GM12878 (cell line): ENCODE results near the gene VEGFA. TPM values are rescaled to one million over a fixed set of nuclear protein-coding genes. Genes with fewer than 3 reads are reported as not detected.
A peak's percentile ranks its signal among the peaks of the same experiment; 100 is the strongest.

Source experiments
- ATAC-seq: fragments of 200-7000 bp; cut with Tn5 transposase; 3 replicates; pipeline ENCODE4 v1.9.1; 2020; ENCODE audit warnings: mild to moderate bottlenecking, moderate library complexity
- BruUV-seq: library from RNA; stranded (reverse); fragments of 400-500 nt; replicated peaks from 2 replicates; lab custom pipeline; 2021; lab: Mats Ljungman, UMichigan
- CTCF ChIA-PET: fragments of 300-600 bp; sonication (Branson Sonifier 250); formaldehyde crosslinking; extraction: SDS; loops from one replicate; lab custom pipeline; 2021; ENCODE audit warnings: inconsistent platforms; lab: Yijun Ruan, JAX
- POLR2A ChIA-PET: fragments of 350-600 bp; formaldehyde crosslinking; extraction: SDS; loops from one replicate; lab custom pipeline; 2021; ENCODE audit warnings: inconsistent platforms; lab: Charles Lee
- RAD21 ChIA-PET: fragments of 300-600 bp; sonication (Branson Sonifier 250); formaldehyde crosslinking; loops from one replicate; lab custom pipeline; 2023; ENCODE audit warnings: antibody characterized with exemption; ENCODE audit not compliant: unreplicated experiment; lab: Charles Lee
- SMC1A ChIA-PET: fragments of 300-600 bp; sonication (Branson Sonifier 250); formaldehyde crosslinking; loops from one replicate; lab custom pipeline; 2023; ENCODE audit not compliant: unreplicated experiment, uncharacterized antibody; lab: Charles Lee
- DNase-seq: peaks from one replicate; pipeline ENCODE4 v3.0.0-alpha.2; 2011; ENCODE audit warnings: low read depth, low spot score
- FAIRE-seq: peaks from 3 replicates; lab custom pipeline; 2011; peaks lifted over from hg19 to GRCh38; lab: Jason Lieb, UNC
- H2AFZ ChIP-seq: 2 replicates; pipeline ENCODE4 v1.6.0; 2011; ENCODE audit warnings: low read depth, low read length, control low read depth; ENCODE audit not compliant: control insufficient read depth
- H3K27ac ChIP-seq: 2 replicates; pipeline ENCODE4 v1.5.1; 2011; ENCODE audit warnings: control low read depth; ENCODE audit not compliant: control insufficient read depth, insufficient read depth
- H3K27me3 ChIP-seq, 2 experiments: replicated peaks in 1 of 2; 2 replicates each; pipeline versions ENCODE4 v1.6.0 to v1.6.1; 2011; ENCODE audit warnings: low read length in 1 of 2; ENCODE audit not compliant: control insufficient read depth in 2 of 2, insufficient read depth in 2 of 2
- H3K36me3 ChIP-seq, 2 experiments: 2 replicates each; pipeline ENCODE4 v1.5.1; 2011; ENCODE audit warnings: low read length in 1 of 2; ENCODE audit not compliant: control insufficient read depth in 2 of 2, insufficient read depth in 2 of 2
- H3K4me1 ChIP-seq: 2 replicates; pipeline ENCODE4 v1.6.1; 2011; ENCODE audit warnings: mild to moderate bottlenecking, low read length, moderate library complexity, mixed read lengths; ENCODE audit not compliant: control insufficient read depth, insufficient read depth
- H3K4me2 ChIP-seq: 2 replicates; pipeline ENCODE4 v1.6.0; 2011; ENCODE audit warnings: control low read depth; ENCODE audit not compliant: control insufficient read depth, insufficient read depth
- H3K4me3 ChIP-seq: fragments of 200-600 bp; sonication (generic); 2 replicates; pipeline ENCODE4 v1.5.1; 2016
- H3K79me2 ChIP-seq: 2 replicates; pipeline ENCODE4 v1.6.0; 2011; ENCODE audit warnings: low read length; ENCODE audit not compliant: control insufficient read depth, insufficient read depth
- H3K9ac ChIP-seq: 2 replicates; pipeline ENCODE4 v1.8.0; 2011; ENCODE audit warnings: low read length, control low read depth, mixed read lengths; ENCODE audit not compliant: control insufficient read depth, insufficient read depth
- H3K9me3 ChIP-seq: replicated peaks from 3 replicates; pipeline ENCODE4 v1.5.1; 2011; ENCODE audit warnings: mild to moderate bottlenecking, low read length; ENCODE audit not compliant: control insufficient read depth, insufficient read depth
- H4K20me1 ChIP-seq: 2 replicates; pipeline ENCODE4 v1.6.0; 2011; ENCODE audit not compliant: control insufficient read depth, insufficient read depth
- CEBPB ChIP-seq, 2 experiments: fragments of 150-350 bp in 1 of 2; IDR thresholded peaks; 2 replicates each; pipeline ENCODE4 v1.6.1; 2012 to 2014; ENCODE audit warnings: low read depth in 2 of 2, low read length in 2 of 2, borderline replicate concordance in 1 of 2, inconsistent platforms in 1 of 2
- WRNIP1 ChIP-seq: IDR thresholded peaks from 2 replicates; pipeline ENCODE4 v1.6.1; 2011; ENCODE audit warnings: low read depth, low read length, improper control_type of control experiment, borderline replicate concordance
- WGBS: methylation state at CpG from one replicate; pipeline ENCODE4 v1.1.6; 2016; ENCODE audit warnings: low lambda C conversion rate; ENCODE audit not compliant: insufficient replicate concordance, insufficient coverage; ENCODE audit errors: missing lambda C conversion rate; 5-methylcytosine and 5-hydroxymethylcytosine counted together
- in situ Hi-C: fragments of 300-500 bp; cut with MboI; formaldehyde crosslinking; loops from 9 replicates; pipeline ENCODE4 v1.14.3; 2018; ENCODE audit warnings: mixed read lengths
- intact Hi-C: fragments of 100-400 bp; cut with micrococcal nuclease; formaldehyde crosslinking; loops from one replicate; pipeline ENCODE4 v1.14.2; 2022; ENCODE audit not compliant: unreplicated experiment
- polyA plus RNA-seq, 11 experiments: library from polyadenylated mRNA; depleted of rRNA in 4 of 11; unstranded in 6 of 11; stranded (reverse) in 5 of 11; fragments of >200 nt; fragmentation: Nextera tagmentation in 4 of 11; fragmentation: Illumina TruSeq in 1 of 11; extraction: Ambion mirVana in 4 of 11; extraction: Trizol in 1 of 11; gene quantifications; 1 replicate in 1 of 11; 2 replicates in 10 of 11; pipeline versions ENCODE4 v1.2.1 to v1.2.3, GENCODE V29; 2011 to 2016; ENCODE audit warnings: inconsistent platforms in 2 of 11, missing spikeins in 2 of 11, low read depth in 1 of 11
- total RNA-seq, 4 experiments: library from RNA; depleted of rRNA in 3 of 4; stranded (reverse); fragments of >200 nt in 3 of 4; fragmentation: Illumina TruSeq in 1 of 4; extraction: Trizol in 1 of 4; gene quantifications; 2 replicates each; pipeline versions ENCODE4 v1.2.1 to v1.2.3, GENCODE V29; 2013 to 2021

Gene VEGFA
- total and polyA plus RNA-seq, 10 of the 15 experiments (the other 5 are each of a cell fraction or from before 2014, with no cell fraction given), result 0.96 to 140 (median 16.9) TPM

- CTCF ChIA-PET, result interaction anchor here (0.6 to 5.9 kb wide), 69 partner anchors 8 to 337 kb away, joined by 3 to 70 read pairs (median 5); no protein-coding TSS in a partner anchor
- FAIRE-seq, result peak; percentile 54
- no TSS peak for BruUV-seq
- RAD21 ChIA-PET, result interaction anchor here (0.7 to 5.4 kb wide), 24 partner anchors 12 to 563 kb away, joined by 3 to 54 read pairs (median 4); no protein-coding TSS in a partner anchor
- no peak for DNase-seq
- in situ Hi-C loops (loop anchor here (5.0 kb wide), 2 partner anchors 228 to 298 kb away; no protein-coding TSS in a partner anchor), intact Hi-C loops (loop anchor here (1.0 to 5.0 kb wide), 3 partner anchors 107 to 227 kb away; no protein-coding TSS in a partner anchor)
- Histone ChIP-seq H3K79me2 (peaks cover 75% of the 10 kb centered on the region), H3K4me3 (peak overlapping the region; percentile 98), H3K4me1 (peaks cover 27% of the 10 kb centered on the region), H3K9me3 (no peaks in the 10 kb centered on the region), H3K9ac (peak overlapping the region; percentile 44), H4K20me1 (peaks cover 10% of the 10 kb centered on the region; the same call in 1 of the 2 replicates), H3K36me3 (peaks cover 18 to 23% of the 10 kb centered on the region in 2 experiments; a peak in 3 of 4 replicates), H3K27me3 (no peaks in the 10 kb centered on the region), H3K27ac (peak overlapping the region; percentile 2; the same call in 1 of the 2 replicates), H2AFZ (no peak overlapping the region), H3K4me2 (peak overlapping the region; percentile 58)
- 18% methylated on average over 12 of the region's 12 CpGs for WGBS
- SMC1A ChIA-PET, result interaction anchor here (0.6 to 5.9 kb wide), 27 partner anchors 9 to 305 kb away, joined by 3 to 53 read pairs (median 5); no protein-coding TSS in a partner anchor
- POLR2A ChIA-PET, result interaction anchor here (0.7 to 3.1 kb wide), 11 partner anchors 30 to 304 kb away, joined by 3 to 13 read pairs (median 4); no protein-coding TSS in a partner anchor
- TF ChIP-seq CEBPB (IDR thresholded peaks at IDR 0.05; ENCODE audit: borderline replicate concordance in 1 of 2, low read depth in 2 of 2, low read length in 2 of 2) (no peak), WRNIP1 (0 out of 2 replicates have a peak, but pooled peaks have one; percentile 35)
- ATAC-seq, result no peak
Measured at GRCh38 chr6:43773980-43774775, 4.2 kb downstream of the VEGFA start.
